HCT116 (cell line): ENCODE data around the gene CCDC146. TPM values are rescaled to one million over a fixed set of nuclear protein-coding genes. Genes with fewer than 3 reads are reported as not detected.

Experiments used
- ATAC-seq: fragments of 200-7000 bp; cut with Tn5 transposase; 2 replicates; pipeline ENCODE4 v1.9.1; 2020; ENCODE audit warnings: mild to moderate bottlenecking, moderate library complexity
- BruUV-seq: library from RNA; stranded (reverse); fragments of 400-500 nt; replicated peaks from 2 replicates; lab custom pipeline; 2021; lab: Mats Ljungman, UMichigan
- CTCF ChIA-PET: fragments of 300-600 bp; sonication (Branson Sonifier 250); formaldehyde crosslinking; loops from one replicate; lab custom pipeline; 2021; ENCODE audit warnings: antibody characterized with exemption; lab: Charles Lee
- POLR2A ChIA-PET: fragments of 300-600, 350-600 bp; sonication (Branson Sonifier 250); formaldehyde crosslinking; loops from one replicate; lab custom pipeline; 2021; ENCODE audit warnings: antibody characterized with exemption; lab: Charles Lee
- RAD21 ChIA-PET, 2 experiments: fragments of 300-600 bp; sonication (Branson Sonifier 250); formaldehyde crosslinking; loops; one replicate each; lab custom pipeline; 2023; ENCODE audit warnings: low total read pairs in 2 of 2; ENCODE audit not compliant: uncharacterized antibody in 2 of 2, unreplicated experiment in 2 of 2, low non-redundant PET in 1 of 2; lab: Charles Lee
- DNase-seq: peaks from one replicate; pipeline ENCODE4 v3.0.0-alpha.2; 2010; ENCODE audit warnings: low read depth, low spot score
- H2AFZ ChIP-seq: fragments of 200-600 bp; shearing (Covaris generic), sonication (generic); 2 replicates; pipeline ENCODE4 v1.6.1; 2017; ENCODE audit warnings: low read depth, mixed run types, mixed read lengths, antibody characterized with exemption, low read length; ENCODE audit not compliant: poor library complexity, severe bottlenecking
- H3K27ac ChIP-seq: 2 replicates; pipeline ENCODE4 v1.5.1; 2012; ENCODE audit warnings: low read depth, low read length
- H3K27me3 ChIP-seq: fragments of 200-600 bp; sonication (generic); 2 replicates; pipeline ENCODE4 v1.6.1; 2016; ENCODE audit warnings: mixed run types, low read length, mixed read lengths; ENCODE audit not compliant: insufficient read depth
- H3K36me3 ChIP-seq, 2 experiments: fragments of 200-500 bp in 1 of 2; fragments of 200-600 bp in 1 of 2; sonication (Bioruptor generic) in 1 of 2; sonication (generic) in 1 of 2; 2 replicates each; pipeline versions ENCODE4 v1.5.1 to v1.6.1; 2014 to 2016; ENCODE audit warnings: low read length in 2 of 2, inconsistent platforms in 1 of 2, mixed read lengths in 1 of 2, mixed run types in 1 of 2; ENCODE audit not compliant: insufficient read depth in 2 of 2, control insufficient read depth in 1 of 2
- H3K4me1 ChIP-seq, 2 experiments: fragments of 200-600 bp in 1 of 2; sonication (generic) in 1 of 2; 2 replicates each; pipeline versions ENCODE4 v1.5.1 to v1.6.1; 2012 to 2017; ENCODE audit warnings: low read length in 2 of 2, inconsistent platforms in 1 of 2, mild to moderate bottlenecking in 1 of 2, mixed read lengths in 1 of 2, mixed run types in 1 of 2, moderate library complexity in 1 of 2; ENCODE audit not compliant: insufficient read depth in 2 of 2, control insufficient read depth in 1 of 2
- H3K4me2 ChIP-seq: fragments of 200-600 bp; sonication (generic); 2 replicates; pipeline ENCODE4 v1.6.1; 2017; ENCODE audit warnings: mixed run types, low read length, mixed read lengths
- H3K4me3 ChIP-seq, 2 experiments: fragments of 200-600 bp in 1 of 2; sonication (generic) in 1 of 2; replicated peaks in 1 of 2; 2 replicates each; pipeline ENCODE4 v1.5.1; 2011 to 2016; ENCODE audit warnings: low read length in 2 of 2, control low read depth in 1 of 2, low read depth in 1 of 2, mild to moderate bottlenecking in 1 of 2, mixed read lengths in 1 of 2, mixed run types in 1 of 2
- H3K79me2 ChIP-seq: fragments of 200-600 bp; sonication (generic); 2 replicates; pipeline ENCODE4 v1.6.1; 2017; ENCODE audit warnings: mild to moderate bottlenecking, mixed run types, low read length, moderate library complexity, mixed read lengths; ENCODE audit not compliant: insufficient read depth
- H3K9ac ChIP-seq: fragments of 200-600 bp; sonication (generic); 2 replicates; pipeline ENCODE4 v1.6.1; 2016; ENCODE audit warnings: low read length, mixed read lengths
- H3K9me2 ChIP-seq: fragments of 200-600 bp; sonication (generic), shearing (Covaris generic); 2 replicates; pipeline ENCODE4 v1.6.1; 2017; ENCODE audit warnings: mixed run types, mild to moderate bottlenecking, moderate library complexity; ENCODE audit not compliant: insufficient read depth
- H3K9me3 ChIP-seq, 2 experiments: fragments of 200-500 bp in 1 of 2; fragments of 200-600 bp in 1 of 2; sonication (Bioruptor generic) in 1 of 2; sonication (generic) in 1 of 2; 2 replicates each; pipeline ENCODE4 v1.6.1; 2014 to 2017; ENCODE audit warnings: low read length in 2 of 2, mixed read lengths in 2 of 2, inconsistent platforms in 1 of 2, low read depth in 1 of 2, mild to moderate bottlenecking in 1 of 2, mixed run types in 1 of 2, moderate library complexity in 1 of 2; ENCODE audit not compliant: control insufficient read depth in 1 of 2, insufficient read depth in 1 of 2
- H4K20me1 ChIP-seq: fragments of 200-600 bp; sonication (generic), shearing (Covaris generic); 2 replicates; pipeline ENCODE4 v1.6.1; 2017; ENCODE audit warnings: mixed run types, mild to moderate bottlenecking, moderate library complexity; ENCODE audit not compliant: insufficient read depth
- CEBPB ChIP-seq: IDR thresholded peaks from 2 replicates; pipeline ENCODE4 v1.6.1; 2012; ENCODE audit warnings: low read depth
- EGR1 ChIP-seq: IDR thresholded peaks from 2 replicates; pipeline ENCODE4 v1.6.1; 2012; ENCODE audit warnings: low read depth
- ELF1 ChIP-seq: IDR thresholded peaks from 2 replicates; pipeline ENCODE4 v1.6.1; 2012; ENCODE audit warnings: low read depth, borderline replicate concordance
- EZH2 ChIP-seq: fragments of 200-600 bp; sonication (generic); IDR thresholded peaks from 2 replicates; pipeline ENCODE4 v1.6.1; 2017; ENCODE audit warnings: antibody characterized with exemption, mixed run types
- FOSL1 ChIP-seq: IDR thresholded peaks from 2 replicates; pipeline ENCODE4 v1.6.1; 2012; ENCODE audit warnings: low read depth
- JUND ChIP-seq: IDR thresholded peaks from 2 replicates; pipeline ENCODE4 v1.6.1; 2012
- POLR2A ChIP-seq: IDR thresholded peaks from 2 replicates; pipeline ENCODE4 v1.7.0; 2011; ENCODE audit warnings: borderline replicate concordance; ENCODE audit not compliant: insufficient read depth, insufficient read length; ENCODE audit errors: extremely low read depth
- POLR2AphosphoS5 ChIP-seq: IDR thresholded peaks from 2 replicates; pipeline ENCODE4 v1.6.1; 2011; ENCODE audit warnings: mild to moderate bottlenecking, low read depth, low read length, moderate library complexity
- RAD21 ChIP-seq: IDR thresholded peaks from 2 replicates; pipeline ENCODE4 v1.6.1; 2012; ENCODE audit warnings: low read depth, mild to moderate bottlenecking
- SIN3A ChIP-seq: IDR thresholded peaks from 2 replicates; pipeline ENCODE4 v1.6.1; 2012; ENCODE audit warnings: low read depth
- SP1 ChIP-seq: IDR thresholded peaks from 2 replicates; pipeline ENCODE4 v1.6.1; 2012; ENCODE audit warnings: low read depth
- SRF ChIP-seq: IDR thresholded peaks from 2 replicates; pipeline ENCODE4 v1.6.1; 2012; ENCODE audit warnings: low read depth
- TCF7L2 ChIP-seq: IDR thresholded peaks from 2 replicates; pipeline ENCODE4 v1.7.0; 2011; ENCODE audit warnings: borderline replicate concordance, inconsistent platforms; ENCODE audit not compliant: insufficient read depth, insufficient read length; ENCODE audit errors: extremely low read depth
- YY1 ChIP-seq: IDR thresholded peaks from 2 replicates; pipeline ENCODE4 v1.6.1; 2011; ENCODE audit warnings: low read length, low read depth, moderate library complexity, mild to moderate bottlenecking; ENCODE audit not compliant: insufficient replicate concordance; ENCODE audit errors: extremely low read depth
- ZFX ChIP-seq: fragments of 450-650 bp; IDR thresholded peaks from 2 replicates; pipeline ENCODE4 v1.6.1; 2017
- ZNF274 ChIP-seq: fragments of 200-500 bp; sonication (Bioruptor generic); IDR thresholded peaks from 2 replicates; pipeline ENCODE4 v1.6.1; 2014; ENCODE audit warnings: mild to moderate bottlenecking, low read depth, low read length, inconsistent platforms
- intact Hi-C: fragments of 100-400 bp; cut with micrococcal nuclease; formaldehyde crosslinking; loops from 2 replicates; pipeline ENCODE4 v1.10.0; 2022
- total RNA-seq: library from RNA; stranded (reverse); gene quantifications from one replicate; pipeline ENCODE4 v1.2.1, GENCODE V29; 2021; ENCODE audit not compliant: unreplicated experiment
- TF ChIP-seq, protein P1 (sequence below): IDR thresholded peaks from 2 replicates; pipeline ENCODE4 v1.6.1; 2012
- TF ChIP-seq, protein P2 (sequence below): IDR thresholded peaks from 2 replicates; pipeline ENCODE4 v1.6.1; 2012; ENCODE audit warnings: low read depth
- TF ChIP-seq, protein P3 (sequence below): IDR thresholded peaks from 2 replicates; pipeline ENCODE4 v1.6.1; 2012
- TF ChIP-seq, protein P4 (sequence below), 3 experiments: fragments of 200-600 bp in 1 of 3; sonication (generic) in 1 of 3; IDR thresholded peaks in 2 of 3; conservative IDR thresholded peaks in 1 of 3; 2 replicates each; pipeline ENCODE4 v1.5.1; 2012 to 2017; ENCODE audit warnings: low read depth in 2 of 3, low read length in 2 of 3, antibody characterized with exemption in 1 of 3, borderline replicate concordance in 1 of 3, control low read depth in 1 of 3, mild to moderate bottlenecking in 1 of 3, mixed read lengths in 1 of 3, mixed run types in 1 of 3, moderate library complexity in 1 of 3; ENCODE audit not compliant: insufficient read depth in 1 of 3

CCDC146 gene
- total RNA-seq, 1 experiment from 2014 or later = 6.3 TPM

DNA sequence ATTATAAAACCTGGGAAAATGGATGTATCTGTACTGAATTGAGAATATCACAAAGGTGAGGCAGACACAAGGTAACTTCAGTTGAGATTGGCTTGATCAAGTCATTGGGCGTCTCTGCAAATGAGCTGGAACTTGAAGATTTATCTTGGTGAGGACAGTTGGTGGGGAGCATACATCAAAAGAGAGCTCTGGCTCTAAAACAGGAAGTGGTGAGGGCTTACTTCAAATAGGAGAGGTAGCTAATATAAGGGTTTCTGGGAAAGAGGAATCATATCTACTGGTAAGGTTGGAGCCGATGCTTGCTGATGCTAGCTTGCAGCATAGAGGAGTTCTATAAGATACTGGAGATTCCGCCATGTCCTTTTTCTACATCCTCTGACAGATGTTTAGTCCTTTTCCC lies 117.1 kb downstream of the CCDC146 start:
- no peaks in the 10 kb centered on the region for H3K79me2 ChIP-seq
- H3K4me2 ChIP-seq = no peak overlapping the region
- no peaks in the 10 kb centered on the region for H3K9me2 ChIP-seq
- no peak overlapping the region for H3K27ac ChIP-seq
- H3K27me3 ChIP-seq = no peaks in the 10 kb centered on the region
- 0 out of 4 replicates have a peak, but pooled peaks cover 0 to 2% of the 10 kb centered on the region in 2 experiments for H3K36me3 ChIP-seq
- no peaks in the 10 kb centered on the region for H3K4me1 ChIP-seq
- no peak for TF ChIP-seq SRF
- TF ChIP-seq, protein P1, sequence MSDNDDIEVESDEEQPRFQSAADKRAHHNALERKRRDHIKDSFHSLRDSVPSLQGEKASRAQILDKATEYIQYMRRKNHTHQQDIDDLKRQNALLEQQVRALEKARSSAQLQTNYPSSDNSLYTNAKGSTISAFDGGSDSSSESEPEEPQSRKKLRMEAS = no peak
- TF ChIP-seq POLR2A = no peak
- no peak for TF ChIP-seq EZH2
- TF ChIP-seq EGR1 = no peak
- TF ChIP-seq SIN3A = no peak
- no peak for TF ChIP-seq YY1
- no peak for TF ChIP-seq TCF7L2
- TF ChIP-seq, protein P2, sequence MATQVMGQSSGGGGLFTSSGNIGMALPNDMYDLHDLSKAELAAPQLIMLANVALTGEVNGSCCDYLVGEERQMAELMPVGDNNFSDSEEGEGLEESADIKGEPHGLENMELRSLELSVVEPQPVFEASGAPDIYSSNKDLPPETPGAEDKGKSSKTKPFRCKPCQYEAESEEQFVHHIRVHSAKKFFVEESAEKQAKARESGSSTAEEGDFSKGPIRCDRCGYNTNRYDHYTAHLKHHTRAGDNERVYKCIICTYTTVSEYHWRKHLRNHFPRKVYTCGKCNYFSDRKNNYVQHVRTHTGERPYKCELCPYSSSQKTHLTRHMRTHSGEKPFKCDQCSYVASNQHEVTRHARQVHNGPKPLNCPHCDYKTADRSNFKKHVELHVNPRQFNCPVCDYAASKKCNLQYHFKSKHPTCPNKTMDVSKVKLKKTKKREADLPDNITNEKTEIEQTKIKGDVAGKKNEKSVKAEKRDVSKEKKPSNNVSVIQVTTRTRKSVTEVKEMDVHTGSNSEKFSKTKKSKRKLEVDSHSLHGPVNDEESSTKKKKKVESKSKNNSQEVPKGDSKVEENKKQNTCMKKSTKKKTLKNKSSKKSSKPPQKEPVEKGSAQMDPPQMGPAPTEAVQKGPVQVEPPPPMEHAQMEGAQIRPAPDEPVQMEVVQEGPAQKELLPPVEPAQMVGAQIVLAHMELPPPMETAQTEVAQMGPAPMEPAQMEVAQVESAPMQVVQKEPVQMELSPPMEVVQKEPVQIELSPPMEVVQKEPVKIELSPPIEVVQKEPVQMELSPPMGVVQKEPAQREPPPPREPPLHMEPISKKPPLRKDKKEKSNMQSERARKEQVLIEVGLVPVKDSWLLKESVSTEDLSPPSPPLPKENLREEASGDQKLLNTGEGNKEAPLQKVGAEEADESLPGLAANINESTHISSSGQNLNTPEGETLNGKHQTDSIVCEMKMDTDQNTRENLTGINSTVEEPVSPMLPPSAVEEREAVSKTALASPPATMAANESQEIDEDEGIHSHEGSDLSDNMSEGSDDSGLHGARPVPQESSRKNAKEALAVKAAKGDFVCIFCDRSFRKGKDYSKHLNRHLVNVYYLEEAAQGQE = no peak
- no peak for TF ChIP-seq POLR2AphosphoS5
- no peak for TF ChIP-seq CEBPB
- TF ChIP-seq ELF1 = no peak
- no peak for TF ChIP-seq JUND
- TF ChIP-seq, protein P3, sequence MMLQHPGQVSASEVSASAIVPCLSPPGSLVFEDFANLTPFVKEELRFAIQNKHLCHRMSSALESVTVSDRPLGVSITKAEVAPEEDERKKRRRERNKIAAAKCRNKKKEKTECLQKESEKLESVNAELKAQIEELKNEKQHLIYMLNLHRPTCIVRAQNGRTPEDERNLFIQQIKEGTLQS = no peak
- no peak for TF ChIP-seq ZFX
- TF ChIP-seq ZNF274 = no peak
- TF ChIP-seq FOSL1 = no peak
- TF ChIP-seq, protein P4, sequence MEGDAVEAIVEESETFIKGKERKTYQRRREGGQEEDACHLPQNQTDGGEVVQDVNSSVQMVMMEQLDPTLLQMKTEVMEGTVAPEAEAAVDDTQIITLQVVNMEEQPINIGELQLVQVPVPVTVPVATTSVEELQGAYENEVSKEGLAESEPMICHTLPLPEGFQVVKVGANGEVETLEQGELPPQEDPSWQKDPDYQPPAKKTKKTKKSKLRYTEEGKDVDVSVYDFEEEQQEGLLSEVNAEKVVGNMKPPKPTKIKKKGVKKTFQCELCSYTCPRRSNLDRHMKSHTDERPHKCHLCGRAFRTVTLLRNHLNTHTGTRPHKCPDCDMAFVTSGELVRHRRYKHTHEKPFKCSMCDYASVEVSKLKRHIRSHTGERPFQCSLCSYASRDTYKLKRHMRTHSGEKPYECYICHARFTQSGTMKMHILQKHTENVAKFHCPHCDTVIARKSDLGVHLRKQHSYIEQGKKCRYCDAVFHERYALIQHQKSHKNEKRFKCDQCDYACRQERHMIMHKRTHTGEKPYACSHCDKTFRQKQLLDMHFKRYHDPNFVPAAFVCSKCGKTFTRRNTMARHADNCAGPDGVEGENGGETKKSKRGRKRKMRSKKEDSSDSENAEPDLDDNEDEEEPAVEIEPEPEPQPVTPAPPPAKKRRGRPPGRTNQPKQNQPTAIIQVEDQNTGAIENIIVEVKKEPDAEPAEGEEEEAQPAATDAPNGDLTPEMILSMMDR (IDR thresholded peaks at IDR 0.05 in 2 of 3, conservative IDR thresholded peaks at IDR 0.05 in 1 of 3; ENCODE audit: borderline replicate concordance in 1 of 3, insufficient read depth in 1 of 3, low read depth in 2 of 3, low read length in 2 of 3) = no peak
- TF ChIP-seq RAD21 = no peak
- no peak for TF ChIP-seq SP1
- POLR2A ChIA-PET = no interaction called here
- no peaks in the 10 kb centered on the region for H3K9me3 ChIP-seq
- H2AFZ ChIP-seq = no peak overlapping the region
- CTCF ChIA-PET = interaction anchor here (2.7 kb wide), 1 partner anchor 8 kb away, joined by 10 read pairs; no protein-coding TSS in a partner anchor
- no peaks in the 10 kb centered on the region for H4K20me1 ChIP-seq
- H3K9ac ChIP-seq = no peak overlapping the region
- DNase-seq (no peak), ATAC-seq (no peak)
- BruUV-seq = no TSS peak
- RAD21 ChIA-PET = no interaction called here
- intact Hi-C loops = no loop called here
- no peak overlapping the region for H3K4me3 ChIP-seq
